NCI-H2081 (cell line): Measurements from ENCODE around the gene CRTC3.
"Not testable (repeated sequence)": the region's sequence is repeated elsewhere in the genome, so short reads cannot be mapped to it uniquely, and the experiment has no call there.

Source experiments
- DNase-seq, 2 experiments: peaks; one replicate each; lab custom pipeline; 2025; lab: John Stamatoyannopoulos, UW

Gene CRTC3

GRCh38 chr15:90624278-90624981 is 94.7 kb downstream of the CRTC3 start:
- DNase-seq: no peak

- no peak for DNase-seq
These were observed 95.3 kb downstream of the CRTC3 start for GRCh38 chr15:90625037-90625436.

GRCh38 chr15:90629217-90629616 is 99.5 kb downstream of the CRTC3 start:
- DNase-seq: no peak

- DNase-seq: no peak
These were observed 103.6 kb downstream of the CRTC3 start for GRCh38 chr15:90633360-90633759.

GRCh38 chr15:90636993-90637392 is 107.3 kb downstream of the CRTC3 start:
- not testable (repeated sequence) for DNase-seq

- peak in 1 of 2 experiments; percentile 52 for DNase-seq
These were observed 108.0 kb downstream of the CRTC3 start for GRCh38 chr15:90637693-90638092.

GRCh38 chr15:90638201-90638691 is 108.5 kb downstream of the CRTC3 start:
- peak; percentile 37 to 70 for DNase-seq

- DNase-seq: peak in 1 of 2 experiments; percentile 21
These were observed 109.2 kb downstream of the CRTC3 start for GRCh38 chr15:90638963-90639362.

GRCh38 chr15:90640862-90641261 is 111.1 kb downstream of the CRTC3 start:
- DNase-seq: no peak

GRCh38 chr15:90641581-90642463 is 112.1 kb downstream of the CRTC3 start:
- DNase-seq: no peak

GRCh38 chr15:90642464-90643300 is 113.0 kb downstream of the CRTC3 start:
- DNase-seq: no peak

GRCh38 chr15:90643301-90643632 is 113.5 kb downstream of the CRTC3 start:
- DNase-seq: no peak

GRCh38 chr15:90644526-90644925 is 114.8 kb downstream of the CRTC3 start:
- DNase-seq: no peak

- peak in 1 of 2 experiments; percentile 14 for DNase-seq
These were observed 115.4 kb downstream of the CRTC3 start for GRCh38 chr15:90644952-90645725.

GRCh38 chr15:90645873-90646575 is 116.3 kb downstream of the CRTC3 start:
- DNase-seq: no peak

GRCh38 chr15:90646662-90647305 is 117.1 kb downstream of the CRTC3 start:
- DNase-seq: peak in 1 of 2 experiments; percentile 14

GRCh38 chr15:90647326-90647725 is 117.6 kb downstream of the CRTC3 start:
- DNase-seq: no peak

- peak; percentile 54 to 64 for DNase-seq
These were observed 118.7 kb downstream of the CRTC3 start for GRCh38 chr15:90648137-90649070.
